GM12878 (cell line): ENCODE results near the gene IFIT2. TPM values are rescaled to one million over a fixed set of nuclear protein-coding genes. Genes with fewer than 3 reads are reported as not detected.

Source experiments
- ATAC-seq: fragments of 200-7000 bp; cut with Tn5 transposase; 3 replicates; pipeline ENCODE4 v1.9.1; 2020; ENCODE audit warnings: mild to moderate bottlenecking, moderate library complexity
- BruUV-seq: library from RNA; stranded (reverse); fragments of 400-500 nt; replicated peaks from 2 replicates; lab custom pipeline; 2021; lab: Mats Ljungman, UMichigan
- CTCF ChIA-PET: fragments of 300-600 bp; sonication (Branson Sonifier 250); formaldehyde crosslinking; extraction: SDS; loops from one replicate; lab custom pipeline; 2021; ENCODE audit warnings: inconsistent platforms; lab: Yijun Ruan, JAX
- POLR2A ChIA-PET: fragments of 350-600 bp; formaldehyde crosslinking; extraction: SDS; loops from one replicate; lab custom pipeline; 2021; ENCODE audit warnings: inconsistent platforms; lab: Charles Lee
- RAD21 ChIA-PET: fragments of 300-600 bp; sonication (Branson Sonifier 250); formaldehyde crosslinking; loops from one replicate; lab custom pipeline; 2023; ENCODE audit warnings: antibody characterized with exemption; ENCODE audit not compliant: unreplicated experiment; lab: Charles Lee
- SMC1A ChIA-PET: fragments of 300-600 bp; sonication (Branson Sonifier 250); formaldehyde crosslinking; loops from one replicate; lab custom pipeline; 2023; ENCODE audit not compliant: unreplicated experiment, uncharacterized antibody; lab: Charles Lee
- DNase-seq: peaks from one replicate; pipeline ENCODE4 v3.0.0-alpha.2; 2011; ENCODE audit warnings: low read depth, low spot score
- FAIRE-seq: peaks from 3 replicates; lab custom pipeline; 2011; peaks lifted over from hg19 to GRCh38; lab: Jason Lieb, UNC
- H2AFZ ChIP-seq: 2 replicates; pipeline ENCODE4 v1.6.0; 2011; ENCODE audit warnings: low read depth, low read length, control low read depth; ENCODE audit not compliant: control insufficient read depth
- H3K27ac ChIP-seq: 2 replicates; pipeline ENCODE4 v1.5.1; 2011; ENCODE audit warnings: control low read depth; ENCODE audit not compliant: control insufficient read depth, insufficient read depth
- H3K27me3 ChIP-seq, 2 experiments: replicated peaks in 1 of 2; 2 replicates each; pipeline versions ENCODE4 v1.6.0 to v1.6.1; 2011; ENCODE audit warnings: low read length in 1 of 2; ENCODE audit not compliant: control insufficient read depth in 2 of 2, insufficient read depth in 2 of 2
- H3K36me3 ChIP-seq, 2 experiments: 2 replicates each; pipeline ENCODE4 v1.5.1; 2011; ENCODE audit warnings: low read length in 1 of 2; ENCODE audit not compliant: control insufficient read depth in 2 of 2, insufficient read depth in 2 of 2
- H3K4me1 ChIP-seq: 2 replicates; pipeline ENCODE4 v1.6.1; 2011; ENCODE audit warnings: mild to moderate bottlenecking, low read length, moderate library complexity, mixed read lengths; ENCODE audit not compliant: control insufficient read depth, insufficient read depth
- H3K4me2 ChIP-seq: 2 replicates; pipeline ENCODE4 v1.6.0; 2011; ENCODE audit warnings: control low read depth; ENCODE audit not compliant: control insufficient read depth, insufficient read depth
- H3K4me3 ChIP-seq: fragments of 200-600 bp; sonication (generic); 2 replicates; pipeline ENCODE4 v1.5.1; 2016
- H3K79me2 ChIP-seq: 2 replicates; pipeline ENCODE4 v1.6.0; 2011; ENCODE audit warnings: low read length; ENCODE audit not compliant: control insufficient read depth, insufficient read depth
- H3K9ac ChIP-seq: 2 replicates; pipeline ENCODE4 v1.8.0; 2011; ENCODE audit warnings: low read length, control low read depth, mixed read lengths; ENCODE audit not compliant: control insufficient read depth, insufficient read depth
- H3K9me3 ChIP-seq: replicated peaks from 3 replicates; pipeline ENCODE4 v1.5.1; 2011; ENCODE audit warnings: mild to moderate bottlenecking, low read length; ENCODE audit not compliant: control insufficient read depth, insufficient read depth
- H4K20me1 ChIP-seq: 2 replicates; pipeline ENCODE4 v1.6.0; 2011; ENCODE audit not compliant: control insufficient read depth, insufficient read depth
- ATF7 ChIP-seq: fragments of 450-650 bp; IDR thresholded peaks from 2 replicates; pipeline ENCODE4 v1.6.1; 2016; ENCODE audit warnings: low read depth, mild to moderate bottlenecking
- BRCA1 ChIP-seq: IDR thresholded peaks from 2 replicates; pipeline ENCODE4 v1.6.1; 2011; ENCODE audit warnings: low read depth, low read length, improper control_type of control experiment
- E2F8 ChIP-seq: fragments of 450-650 bp; IDR thresholded peaks from 2 replicates; pipeline ENCODE4 v1.6.1; 2018; ENCODE audit warnings: mild to moderate bottlenecking, low read depth, moderate library complexity; ENCODE audit not compliant: partially characterized antibody
- EGR1 ChIP-seq, 2 experiments: IDR thresholded peaks; 1 replicate in 1 of 2; 2 replicates in 1 of 2; pipeline ENCODE4 v1.6.1; 2011 to 2012; ENCODE audit warnings: low read depth in 2 of 2, low read length in 2 of 2, borderline replicate concordance in 1 of 2, mild to moderate bottlenecking in 1 of 2, moderate library complexity in 1 of 2
- NFXL1 ChIP-seq: fragments of 450-650 bp; IDR thresholded peaks from 2 replicates; pipeline ENCODE4 v1.6.1; 2017; ENCODE audit warnings: antibody characterized with exemption, mild to moderate bottlenecking, borderline replicate concordance
- NR2C1 ChIP-seq: fragments of 450-650 bp; IDR thresholded peaks from 2 replicates; pipeline ENCODE4 v1.6.1; 2017; ENCODE audit warnings: antibody characterized with exemption, mild to moderate bottlenecking, moderate library complexity
- NR2C2 ChIP-seq: IDR thresholded peaks from 2 replicates; pipeline ENCODE4 v1.6.1; 2011; ENCODE audit warnings: borderline replicate concordance, low read depth; ENCODE audit not compliant: control insufficient read depth, insufficient read length
- POLR2A ChIP-seq: IDR thresholded peaks from 2 replicates; pipeline ENCODE4 v1.6.1; 2011; ENCODE audit warnings: low read depth, mild to moderate bottlenecking, low read length
- USF2 ChIP-seq: IDR thresholded peaks from 2 replicates; pipeline ENCODE4 v1.6.1; 2011; ENCODE audit warnings: low read depth, low read length, improper control_type of control experiment, borderline replicate concordance
- ZBTB4 ChIP-seq: fragments of 450-650 bp; formaldehyde crosslinking; IDR thresholded peaks from 2 replicates; pipeline ENCODE4 v1.4.0; 2022; ENCODE audit warnings: mild to moderate bottlenecking, moderate library complexity
- ZNF217 ChIP-seq: fragments of 450-650 bp; IDR thresholded peaks from 2 replicates; pipeline ENCODE4 v1.6.1; 2017; ENCODE audit warnings: antibody characterized with exemption, mild to moderate bottlenecking
- ZNF384 ChIP-seq: IDR thresholded peaks from 2 replicates; pipeline ENCODE4 v1.6.1; 2012; ENCODE audit warnings: low read depth, mild to moderate bottlenecking, low read length, improper control_type of control experiment, borderline replicate concordance
- WGBS: methylation state at CpG from one replicate; pipeline ENCODE4 v1.1.6; 2016; ENCODE audit warnings: low lambda C conversion rate; ENCODE audit not compliant: insufficient replicate concordance, insufficient coverage; ENCODE audit errors: missing lambda C conversion rate; 5-methylcytosine and 5-hydroxymethylcytosine counted together
- in situ Hi-C: fragments of 300-500 bp; cut with MboI; formaldehyde crosslinking; loops from 9 replicates; pipeline ENCODE4 v1.14.3; 2018; ENCODE audit warnings: mixed read lengths
- intact Hi-C: fragments of 100-400 bp; cut with micrococcal nuclease; formaldehyde crosslinking; loops from one replicate; pipeline ENCODE4 v1.14.2; 2022; ENCODE audit not compliant: unreplicated experiment
- polyA plus RNA-seq, 11 experiments: library from polyadenylated mRNA; depleted of rRNA in 4 of 11; unstranded in 6 of 11; stranded (reverse) in 5 of 11; fragments of >200 nt; fragmentation: Nextera tagmentation in 4 of 11; fragmentation: Illumina TruSeq in 1 of 11; extraction: Ambion mirVana in 4 of 11; extraction: Trizol in 1 of 11; gene quantifications; 1 replicate in 1 of 11; 2 replicates in 10 of 11; pipeline versions ENCODE4 v1.2.1 to v1.2.3, GENCODE V29; 2011 to 2016; ENCODE audit warnings: inconsistent platforms in 2 of 11, missing spikeins in 2 of 11, low read depth in 1 of 11
- total RNA-seq, 4 experiments: library from RNA; depleted of rRNA in 3 of 4; stranded (reverse); fragments of >200 nt in 3 of 4; fragmentation: Illumina TruSeq in 1 of 4; extraction: Trizol in 1 of 4; gene quantifications; 2 replicates each; pipeline versions ENCODE4 v1.2.1 to v1.2.3, GENCODE V29; 2013 to 2021

The IFIT2 gene
- total and polyA plus RNA-seq, 10 of the 15 experiments (the other 5 are each of a cell fraction or from before 2014, with no cell fraction given): 5.2 to 14.8 (median 9.7) TPM

GRCh38 chr10:89279421-89279869 lies 22.4 kb upstream of the IFIT2 start (continued):
- TF ChIP-seq BRCA1 (no peak), E2F8 (no peak)

- DNase-seq: no peak
- Histone ChIP-seq H3K79me2 (no peaks in the 10 kb centered on the region), H3K27me3 (no peaks in the 10 kb centered on the region), H3K9ac (no peak overlapping the region), H3K4me1 (no peaks in the 10 kb centered on the region), H3K27ac (no peak overlapping the region), H4K20me1 (no peaks in the 10 kb centered on the region), H3K4me3 (no peak overlapping the region), H3K9me3 (no peaks in the 10 kb centered on the region), H2AFZ (no peak overlapping the region), H3K4me2 (no peak overlapping the region), H3K36me3 (no peaks in the 10 kb centered on the region)
- CTCF ChIA-PET: interaction anchor here (1.4 kb wide), 1 partner anchor 88 kb away, joined by 6 read pairs; no protein-coding TSS in a partner anchor
- intact Hi-C loops: no loop called here
- no peak for FAIRE-seq
- ATAC-seq: no peak
- 67% methylated on average over 3 of the region's 3 CpGs for WGBS
- no TSS peak for BruUV-seq
- SMC1A ChIA-PET: interaction anchor here (1.0 to 1.3 kb wide), 3 partner anchors 10 to 89 kb away, joined by 3 read pairs; no protein-coding TSS in a partner anchor
- TF ChIP-seq E2F8: no peak
- no peak for TF ChIP-seq NFXL1
- TF ChIP-seq NR2C2: no peak
- no peak for TF ChIP-seq USF2
- TF ChIP-seq POLR2A: no peak
- no peak for TF ChIP-seq ZNF217
- TF ChIP-seq NR2C1: no peak
- no peak for TF ChIP-seq ZNF384
- TF ChIP-seq EGR1 (IDR thresholded peaks at IDR 0.05; ENCODE audit: borderline replicate concordance in 1 of 2, low read depth in 2 of 2, low read length in 2 of 2): no peak
- TF ChIP-seq ZBTB4: no peak
- no peak for TF ChIP-seq ATF7
- in situ Hi-C loops: no loop called here
- POLR2A ChIA-PET: no interaction called here
- RAD21 ChIA-PET: no interaction called here
These were observed 21.3 kb upstream of the IFIT2 start for GRCh38 chr10:89280508-89280907.
